Tibial artery (tissue), 4 donors: ENCODE measurements around the gene CYBC1.
A peak's percentile ranks its signal among the peaks of the same experiment; 100 is the strongest.

Experiments used
- DNase-seq, 2 donors: peaks; one replicate each; pipeline ENCODE4 v3.0.0-alpha.2; 2019
- H3K27ac ChIP-seq, 2 donors: fragments of 200-600 bp; sonication (generic) in 1 of 2; 1 replicate in 1 of 2; 2 replicates in 1 of 2; pipeline ENCODE4 v1.5.1; 2018 to 2019; ENCODE audit warnings: mild to moderate bottlenecking in 1 of 2
- H3K27me3 ChIP-seq, 2 donors: fragments of 200-600 bp; sonication (generic) in 1 of 2; one replicate each; pipeline versions ENCODE4 v1.5.1 to v1.6.0; 2016 to 2019
- H3K36me3 ChIP-seq, 3 donors: fragments of 200-600 bp; sonication (generic) in 2 of 3; one replicate each; pipeline ENCODE4 v1.5.1; 2016 to 2019; ENCODE audit warnings: mild to moderate bottlenecking in 2 of 3
- H3K4me1 ChIP-seq, 4 donors: fragments of 200-600 bp; sonication (generic) in 2 of 4; 1 replicate in 3 of 4; 2 replicates in 1 of 4; pipeline ENCODE4 v1.5.1; 2016 to 2019
- H3K4me3 ChIP-seq, 2 donors: fragments of 200-600 bp; sonication (generic) in 1 of 2; 1 replicate in 1 of 2; 2 replicates in 1 of 2; pipeline ENCODE4 v1.5.1; 2018 to 2019; ENCODE audit warnings: mild to moderate bottlenecking in 2 of 2
- H3K9me3 ChIP-seq, 3 donors: fragments of 200-600 bp; sonication (generic) in 1 of 3; one replicate each; pipeline ENCODE4 v1.5.1; 2016 to 2019
- intact Hi-C: fragments of 100-400 bp; cut with DNase I; formaldehyde crosslinking; loops from one replicate; pipeline ENCODE4 v1.15.0; 2023; ENCODE audit warnings: low total_unique reads
- TF ChIP-seq, protein P1 (sequence below), 2 experiments: fragments of 200-600 bp in 1 of 2; fragments of 450-650 bp in 1 of 2; IDR thresholded peaks; one replicate each; pipeline ENCODE4 v1.5.1; 2017 to 2019; ENCODE audit warnings: antibody characterized with exemption in 2 of 2, mild to moderate bottlenecking in 1 of 2, moderate library complexity in 1 of 2

Gene CYBC1

GRCh38 chr17:82445542-82445941, 5.0 kb downstream of the CYBC1 start:
- intact Hi-C loops, result no loop called here
- TF ChIP-seq, protein P1, sequence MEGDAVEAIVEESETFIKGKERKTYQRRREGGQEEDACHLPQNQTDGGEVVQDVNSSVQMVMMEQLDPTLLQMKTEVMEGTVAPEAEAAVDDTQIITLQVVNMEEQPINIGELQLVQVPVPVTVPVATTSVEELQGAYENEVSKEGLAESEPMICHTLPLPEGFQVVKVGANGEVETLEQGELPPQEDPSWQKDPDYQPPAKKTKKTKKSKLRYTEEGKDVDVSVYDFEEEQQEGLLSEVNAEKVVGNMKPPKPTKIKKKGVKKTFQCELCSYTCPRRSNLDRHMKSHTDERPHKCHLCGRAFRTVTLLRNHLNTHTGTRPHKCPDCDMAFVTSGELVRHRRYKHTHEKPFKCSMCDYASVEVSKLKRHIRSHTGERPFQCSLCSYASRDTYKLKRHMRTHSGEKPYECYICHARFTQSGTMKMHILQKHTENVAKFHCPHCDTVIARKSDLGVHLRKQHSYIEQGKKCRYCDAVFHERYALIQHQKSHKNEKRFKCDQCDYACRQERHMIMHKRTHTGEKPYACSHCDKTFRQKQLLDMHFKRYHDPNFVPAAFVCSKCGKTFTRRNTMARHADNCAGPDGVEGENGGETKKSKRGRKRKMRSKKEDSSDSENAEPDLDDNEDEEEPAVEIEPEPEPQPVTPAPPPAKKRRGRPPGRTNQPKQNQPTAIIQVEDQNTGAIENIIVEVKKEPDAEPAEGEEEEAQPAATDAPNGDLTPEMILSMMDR (IDR thresholded peaks at IDR 0.05), result no peak
- Histone ChIP-seq H3K27me3 (no peaks in the 10 kb centered on the region), H3K4me3 (no peak overlapping the region), H3K9me3 (no peaks in the 10 kb centered on the region), H3K36me3 (peaks cover 0 to 47% (median 21%) of the 10 kb centered on the region in 3 donors), H3K27ac (peak overlapping the region; percentile 28 to 34), H3K4me1 (peaks cover 0 to 40% (median 21%) of the 10 kb centered on the region in 4 donors)
- DNase-seq, result no peak

DNA sequence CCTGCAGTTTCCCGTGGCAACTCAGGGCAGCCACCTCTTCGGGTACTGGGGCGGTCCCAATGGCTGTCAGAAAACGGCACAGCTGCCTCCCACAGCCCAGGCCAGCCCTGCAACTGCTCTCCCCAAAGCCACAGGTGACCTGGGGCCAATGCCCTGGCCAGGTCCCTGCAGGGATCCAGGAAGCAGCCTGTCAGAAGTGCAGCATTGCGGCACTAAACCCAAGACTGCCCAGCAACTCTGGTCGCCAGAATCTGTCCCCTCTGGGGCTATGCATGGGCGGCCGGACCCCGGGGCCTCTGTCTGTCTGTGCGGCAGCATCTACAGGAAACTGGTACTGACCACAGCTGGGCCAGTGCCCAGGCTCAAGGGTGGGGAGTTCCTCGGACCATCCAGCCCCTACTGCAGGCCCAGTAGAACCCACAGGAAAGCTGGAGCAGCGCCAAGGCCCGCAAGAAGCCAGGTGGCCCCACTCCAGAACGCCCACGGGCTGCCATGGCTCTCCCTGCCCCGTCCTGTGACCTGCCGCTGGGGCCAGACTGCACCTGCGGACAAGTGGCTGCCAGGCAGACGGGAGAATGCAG, 5.5 kb downstream of the CYBC1 start:
- H3K4me3 ChIP-seq, result no peak overlapping the region
- TF ChIP-seq, protein P1 (IDR thresholded peaks at IDR 0.05), result no peak
- peaks cover 0 to 52% (median 21%) of the 10 kb centered on the region in 3 donors for H3K36me3 ChIP-seq
- DNase-seq, result peak in 1 of 2 donors; percentile 74
- H3K27ac ChIP-seq, result peak overlapping the region; percentile 28 to 34
- H3K27me3 ChIP-seq, result no peaks in the 10 kb centered on the region
- no peaks in the 10 kb centered on the region for H3K9me3 ChIP-seq
- intact Hi-C loops, result no loop called here
- H3K4me1 ChIP-seq, result peaks cover 0 to 37% (median 20%) of the 10 kb centered on the region in 4 donors

- H3K4me1 ChIP-seq, result peaks cover 0 to 31% (median 14%) of the 10 kb centered on the region in 4 donors
- H3K27ac ChIP-seq, result no peak overlapping the region
- intact Hi-C loops, result no loop called here
- no peak for DNase-seq
- no peaks in the 10 kb centered on the region for H3K9me3 ChIP-seq
- H3K4me3 ChIP-seq, result no peak overlapping the region
- TF ChIP-seq, protein P1 (IDR thresholded peaks at IDR 0.05), result no peak
- no peaks in the 10 kb centered on the region for H3K27me3 ChIP-seq
- H3K36me3 ChIP-seq, result peaks cover 0 to 59% (median 26%) of the 10 kb centered on the region in 3 donors
Observed at GRCh38 chr17:82444284-82444893, 6.2 kb downstream of the CYBC1 start.

GRCh38 chr17:82443465-82444283, 6.9 kb downstream of the CYBC1 start:
- H3K9me3 ChIP-seq, result no peaks in the 10 kb centered on the region
- H3K27ac ChIP-seq, result no peak overlapping the region
- intact Hi-C loops, result no loop called here
- H3K4me3 ChIP-seq, result no peak overlapping the region
- DNase-seq, result no peak
- H3K36me3 ChIP-seq, result peaks cover 0 to 66% (median 26%) of the 10 kb centered on the region in 3 donors
- peaks cover 0 to 26% (median 9%) of the 10 kb centered on the region in 4 donors for H3K4me1 ChIP-seq
- H3K27me3 ChIP-seq, result no peaks in the 10 kb centered on the region
- TF ChIP-seq, protein P1 (IDR thresholded peaks at IDR 0.05), result no peak

DNA sequence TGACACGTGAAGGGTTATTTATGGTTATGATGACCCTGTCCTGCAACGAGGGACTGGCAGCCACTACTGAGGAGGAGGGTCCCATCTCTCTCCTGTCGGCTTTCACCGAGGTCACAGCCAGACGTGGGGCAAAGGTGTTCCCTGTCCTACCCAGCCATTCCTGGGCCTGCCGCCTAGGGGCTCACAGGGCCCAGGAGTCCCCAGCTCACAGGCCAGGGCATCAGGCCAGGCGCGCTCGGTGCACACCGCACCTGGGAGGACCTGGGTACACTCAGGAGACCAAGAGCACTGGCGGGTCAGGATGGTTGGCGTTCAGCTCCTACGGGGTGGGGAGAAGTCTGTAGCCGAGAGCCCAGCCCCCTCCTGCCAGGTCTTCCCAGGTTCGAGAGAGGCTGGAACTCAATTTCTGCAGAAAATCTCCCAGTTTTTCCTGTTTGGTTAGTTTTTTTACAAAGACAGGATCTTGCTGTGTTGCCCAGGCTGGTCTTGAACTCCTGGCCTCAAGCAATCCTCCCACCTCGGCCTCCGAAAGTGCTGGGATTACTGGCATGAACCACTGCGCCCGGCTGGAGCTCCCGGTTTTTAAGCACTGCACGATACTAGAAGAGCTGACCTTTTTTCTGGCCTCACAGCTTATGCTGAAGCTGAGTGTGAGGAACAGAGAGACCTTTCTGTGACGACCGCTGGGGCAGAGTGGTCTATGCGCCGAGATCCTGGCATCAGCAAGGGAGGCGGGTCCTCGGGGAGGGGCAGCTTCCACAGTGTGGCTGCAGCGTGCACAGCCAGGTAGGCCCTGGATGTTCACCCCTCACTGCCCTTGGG, 7.7 kb downstream of the CYBC1 start:
- Histone ChIP-seq H3K36me3 (peaks cover 0 to 72% (median 26%) of the 10 kb centered on the region in 3 donors), H3K27me3 (no peaks in the 10 kb centered on the region), H3K4me3 (no peak overlapping the region), H3K27ac (no peak overlapping the region), H3K4me1 (peaks cover 0 to 26% (median 9%) of the 10 kb centered on the region in 4 donors), H3K9me3 (no peaks in the 10 kb centered on the region)
- TF ChIP-seq, protein P1 (IDR thresholded peaks at IDR 0.05), result no peak
- intact Hi-C loops, result no loop called here
- no peak for DNase-seq
